Left lung (tissue), 10 donors: Measurements from ENCODE around the gene RRBP1. TPM values are rescaled to one million over a fixed set of nuclear protein-coding genes. Genes with fewer than 3 reads are reported as not detected.

Source experiments
- ATAC-seq: fragments of 200-7000 bp; cut with Tn5 transposase; one replicate; pipeline ENCODE4 v1.9.1; 2020; ENCODE audit warnings: moderate library complexity
- DNase-seq, 4 donors: peaks; one replicate each; pipeline ENCODE4 v3.0.0-alpha.2; 2013 to 2020
- H3K27ac ChIP-seq, 2 donors: fragments of 200-600 bp; sonication (generic) in 1 of 2; one replicate each; pipeline versions ENCODE4 v1.5.0 to v1.8.0; 2020 to 2021
- H3K27me3 ChIP-seq, 2 donors: fragments of 200-600 bp; sonication (generic) in 1 of 2; one replicate each; pipeline versions ENCODE4 v1.5.0 to v1.8.0; 2020 to 2021
- H3K36me3 ChIP-seq, 2 donors: fragments of 200-600 bp; sonication (generic) in 1 of 2; one replicate each; pipeline versions ENCODE4 v1.5.0 to v1.8.0; 2020 to 2021
- H3K4me1 ChIP-seq, 2 donors: fragments of 200-600 bp; one replicate each; pipeline ENCODE4 v1.8.0; 2021
- H3K4me3 ChIP-seq, 2 donors: fragments of 200-600 bp; sonication (generic) in 1 of 2; one replicate each; pipeline versions ENCODE4 v1.5.0 to v1.8.0; 2020 to 2021; ENCODE audit warnings: mild to moderate bottlenecking in 1 of 2
- H3K9me3 ChIP-seq, 2 donors: fragments of 200-600 bp; sonication (generic) in 1 of 2; one replicate each; pipeline versions ENCODE4 v1.5.0 to v1.8.0; 2020 to 2021
- CTCF ChIP-seq, 2 donors: fragments of 200-600 bp; sonication (generic) in 1 of 2; IDR thresholded peaks; one replicate each; pipeline versions ENCODE4 v1.5.0 to v1.8.0; 2021; ENCODE audit warnings: antibody characterized with exemption in 2 of 2
- intact Hi-C, 2 donors: fragments of 100-400 bp; cut with DNase I; formaldehyde crosslinking; loops; one replicate each; pipeline versions ENCODE4 v1.11.2 to v1.14.2; 2022
- polyA plus RNA-seq, 6 donors: library from polyadenylated mRNA; unstranded; fragments of 120-200 nt; gene quantifications; one replicate each; pipeline ENCODE4 v1.2.1, GENCODE V29; 2013; ENCODE audit not compliant: insufficient read length in 6 of 6
- total RNA-seq, 2 donors: library from RNA; stranded (reverse); fragmentation: NEBNext Ultra II Directional; extraction: Animal tissue kit (Norgen Biotek cat#: 25700); gene quantifications; one replicate each; pipeline ENCODE4 v1.2.1, GENCODE V29; 2021
- donor health status: DM: no; HTN: yes; CAD: no.
- donor health status: DM: no; HTN: no; CAD: no.

The RRBP1 gene
- total and polyA plus RNA-seq, 8 donors = 110 to 263 (median 131) TPM

GRCh38 chr20:17627101-17627955 is 54.7 kb downstream of the RRBP1 start:
- no peak for TF ChIP-seq CTCF (IDR thresholded peaks at IDR 0.05)
- DNase-seq = peak in 2 of 4 donors; percentile 23 to 67
- intact Hi-C loops = no loop called here
- H3K4me1 ChIP-seq = no peaks in the 10 kb centered on the region
- no peak overlapping the region for H3K4me3 ChIP-seq
- peaks cover 0 to 100% of the 10 kb centered on the region in 2 donors for H3K36me3 ChIP-seq
- ATAC-seq = no peak
- H3K27me3 ChIP-seq = no peaks in the 10 kb centered on the region
- H3K27ac ChIP-seq = no peak overlapping the region
- H3K9me3 ChIP-seq = no peaks in the 10 kb centered on the region

- peak in 2 of 4 donors; percentile 18 to 65 for DNase-seq
- Histone ChIP-seq H3K9me3 (no peaks in the 10 kb centered on the region), H3K4me3 (no peak overlapping the region), H3K27ac (no peak overlapping the region), H3K36me3 (peaks cover 0 to 100% of the 10 kb centered on the region in 2 donors), H3K4me1 (no peaks in the 10 kb centered on the region), H3K27me3 (no peaks in the 10 kb centered on the region)
- TF ChIP-seq CTCF (IDR thresholded peaks at IDR 0.05) = no peak
- peak; percentile 44 for ATAC-seq
- intact Hi-C loops = no loop called here
Measured at GRCh38 chr20:17626217-17627007, 55.6 kb downstream of the RRBP1 start.

GRCh38 chr20:17625246-17626051 is 56.6 kb downstream of the RRBP1 start:
- H3K27ac ChIP-seq = no peak overlapping the region
- H3K36me3 ChIP-seq = peaks cover 0 to 100% of the 10 kb centered on the region in 2 donors
- ATAC-seq = no peak
- no peaks in the 10 kb centered on the region for H3K9me3 ChIP-seq
- no peak overlapping the region for H3K4me3 ChIP-seq
- no peaks in the 10 kb centered on the region for H3K4me1 ChIP-seq
- intact Hi-C loops = no loop called here
- peak in 2 of 4 donors; percentile 29 to 62 for DNase-seq
- TF ChIP-seq CTCF (IDR thresholded peaks at IDR 0.05) = no peak
- H3K27me3 ChIP-seq = no peaks in the 10 kb centered on the region

- DNase-seq = peak in 2 of 4 donors; percentile 23 to 39
- no peak for TF ChIP-seq CTCF (IDR thresholded peaks at IDR 0.05)
- no peak overlapping the region for H3K27ac ChIP-seq
- peaks cover 0 to 100% of the 10 kb centered on the region in 2 donors for H3K36me3 ChIP-seq
- no peak overlapping the region for H3K4me3 ChIP-seq
- H3K4me1 ChIP-seq = no peaks in the 10 kb centered on the region
- ATAC-seq = no peak
- H3K9me3 ChIP-seq = no peaks in the 10 kb centered on the region
- intact Hi-C loops = no loop called here
- H3K27me3 ChIP-seq = no peaks in the 10 kb centered on the region
Measured at GRCh38 chr20:17624551-17625245, 57.3 kb downstream of the RRBP1 start.
